ENCODE results near the gene SCN4A. TPM values are rescaled to one million over a fixed set of nuclear protein-coding genes. Genes with fewer than 3 reads are reported as not detected.

Gene SCN4A
- total and polyA plus RNA-seq, 2 of the 13 experiments (the other 11 are each of a cell fraction or from before 2014, with no cell fraction given): 0.02 to 0.03 TPM

DNA sequence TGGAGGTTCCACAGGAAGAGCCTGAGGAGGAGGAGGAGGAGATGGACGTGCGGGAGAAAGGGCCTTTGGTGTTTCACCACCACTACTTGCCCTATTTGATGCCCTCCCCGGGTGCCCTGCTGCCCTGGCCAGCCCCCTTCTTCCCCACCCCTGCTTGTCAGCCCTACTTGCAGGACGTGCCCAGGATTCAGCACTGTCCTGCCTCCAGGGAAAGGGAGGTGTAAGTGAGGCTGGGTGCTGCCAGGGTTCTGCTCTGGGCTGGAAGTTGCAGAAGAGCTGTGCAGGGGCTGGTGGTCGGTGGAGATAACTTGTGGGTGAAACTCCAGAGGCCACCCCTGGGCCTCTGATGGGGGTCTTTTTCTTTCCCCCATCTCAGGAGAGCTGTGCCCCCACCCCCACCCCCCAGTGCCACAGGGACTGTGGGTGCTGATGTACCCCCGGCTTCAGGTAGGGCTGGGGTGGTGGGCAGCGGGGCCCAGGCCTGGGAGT lies 28.4 kb upstream of the SCN4A start (continued):
- TF ChIP-seq SIX1 (CRISPR knock-in tag; IDR thresholded peaks at IDR 0.05; ENCODE audit: borderline replicate concordance): no peak
- TF ChIP-seq PTBP1 (IDR thresholded peaks at IDR 0.05; ENCODE audit: low read depth, low read length, poor library complexity, severe bottlenecking): no peak
- TF ChIP-seq CSRNP1 (CRISPR knock-in tag; IDR thresholded peaks at IDR 0.05): no peak
- TF ChIP-seq FLYWCH1 (CRISPR knock-in tag; IDR thresholded peaks at IDR 0.05): no peak
- TF ChIP-seq TBL1XR1 (IDR thresholded peaks at IDR 0.05; ENCODE audit: borderline replicate concordance, low read length, partially characterized antibody): no peak
- TF ChIP-seq ZNF484 (CRISPR knock-in tag; IDR thresholded peaks at IDR 0.05; ENCODE audit: borderline replicate concordance, low read depth): no peak

GRCh38 chr17:63999680-64000531 lies 27.2 kb upstream of the SCN4A start:
- Histone ChIP-seq H3K9ac (ENCODE audit: insufficient read depth, low read depth, low read length) (no peak overlapping the region), H3K9me3 (ENCODE audit: low read length) (no peaks in the 10 kb centered on the region), H3K27ac (ENCODE audit: extremely low read length, insufficient read depth, low read length) (no peak overlapping the region), H4K20me1 (ENCODE audit: insufficient read depth, low read length) (no peaks in the 10 kb centered on the region), H2AFZ (ENCODE audit: low read length) (no peak overlapping the region), H3K4me2 (ENCODE audit: low read depth, low read length) (0 out of 2 replicates have a peak overlapping the region, but pooled peaks have one; percentile 0), H3K4me1 (ENCODE audit: insufficient read depth, low read length) (peaks cover 50% of the 10 kb centered on the region), H3K79me2 (ENCODE audit: insufficient read depth, low read length) (no peaks in the 10 kb centered on the region), H3K27me3 (ENCODE audit: control insufficient read depth in 1 of 2, insufficient read depth in 2 of 2, low read length in 2 of 2) (peaks cover 10 to 32% of the 10 kb centered on the region in 2 experiments; a peak in 4 of 5 replicates), H3K36me3 (replicated peaks in 1 of 2; ENCODE audit: control insufficient read depth in 1 of 2, insufficient read depth in 2 of 2, low read length in 2 of 2) (no peaks in the 10 kb centered on the region), H3K4me3 (replicated peaks in 1 of 3; ENCODE audit: insufficient read depth in 1 of 3, low read depth in 2 of 3, low read length in 3 of 3) (no peak overlapping the region; a peak in 1 of 6 replicates)
- CTCF ChIA-PET (ENCODE audit: low intra/inter-chr PET ratio, low total read pairs): no interaction called here
- ATAC-seq (no peak), DNase-seq (ENCODE audit: low spot score) (no peak), FAIRE-seq (no peak)
- WGBS (ENCODE audit: low lambda C conversion rate): 55% methylated on average over 23 of the region's 25 CpGs
- POLR2A ChIA-PET: no interaction called here
- intact Hi-C loops (cut with micrococcal nuclease; ENCODE audit: unreplicated experiment) (no loop called here), in situ Hi-C loops (cut with HindIII; ENCODE audit: extremely low pct_ligation_motif_present, low pct_unique_long_range_greater_than_20kb) (no loop called here)
- BruUV-seq (replicated peaks): no TSS peak
- no peak for TF ChIP-seq ATF7 (IDR thresholded peaks at IDR 0.05)
- 0 out of 2 replicates have a peak, but pooled peaks have one; percentile 32 for TF ChIP-seq ATF7 (CRISPR knock-in tag; IDR thresholded peaks at IDR 0.05)
- TF ChIP-seq KDM5B (CRISPR knock-in tag; IDR thresholded peaks at IDR 0.05; ENCODE audit: borderline replicate concordance): peak; percentile 21; the same call in 1 of the 2 replicates
- TF ChIP-seq ZFYVE20 (CRISPR knock-in tag; IDR thresholded peaks at IDR 0.05; ENCODE audit: borderline replicate concordance, low read depth): 0 out of 2 replicates have a peak, but pooled peaks have one; percentile 30
- TF ChIP-seq ZNF552 (CRISPR knock-in tag; IDR thresholded peaks at IDR 0.05; ENCODE audit: borderline replicate concordance): no peak
- TF ChIP-seq CENPT (CRISPR knock-in tag; IDR thresholded peaks at IDR 0.05; ENCODE audit: low read depth): peak; percentile 40; the same call in 1 of the 2 replicates
- peak; percentile 8; the same call in 1 of the 2 replicates for TF ChIP-seq CEBPB (IDR thresholded peaks at IDR 0.05; ENCODE audit: borderline replicate concordance, low read depth, low read length)
- 0 out of 2 replicates have a peak, but pooled peaks have one; percentile 2 for TF ChIP-seq LCORL (IDR thresholded peaks at IDR 0.05)
- TF ChIP-seq LCORL (CRISPR knock-in tag; IDR thresholded peaks at IDR 0.05): no peak
- 0 out of 2 replicates have a peak, but pooled peaks have one; percentile 19 for TF ChIP-seq CTCF (CRISPR knock-in tag; IDR thresholded peaks at IDR 0.05)
- TF ChIP-seq, protein P1, sequence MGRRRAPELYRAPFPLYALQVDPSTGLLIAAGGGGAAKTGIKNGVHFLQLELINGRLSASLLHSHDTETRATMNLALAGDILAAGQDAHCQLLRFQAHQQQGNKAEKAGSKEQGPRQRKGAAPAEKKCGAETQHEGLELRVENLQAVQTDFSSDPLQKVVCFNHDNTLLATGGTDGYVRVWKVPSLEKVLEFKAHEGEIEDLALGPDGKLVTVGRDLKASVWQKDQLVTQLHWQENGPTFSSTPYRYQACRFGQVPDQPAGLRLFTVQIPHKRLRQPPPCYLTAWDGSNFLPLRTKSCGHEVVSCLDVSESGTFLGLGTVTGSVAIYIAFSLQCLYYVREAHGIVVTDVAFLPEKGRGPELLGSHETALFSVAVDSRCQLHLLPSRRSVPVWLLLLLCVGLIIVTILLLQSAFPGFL (CRISPR knock-in tag; IDR thresholded peaks at IDR 0.05): no peak

Measured in HepG2 (cell line).